H9 (cell line): ENCODE results near the gene GSG1L. TPM values are rescaled to one million over a fixed set of nuclear protein-coding genes. Genes with fewer than 3 reads are reported as not detected.
A peak's percentile ranks its signal among the peaks of the same experiment; 100 is the strongest.

Experiments used
- DNase-seq: peaks from one replicate; pipeline ENCODE4 v3.0.0-alpha.2; 2017
- H2AFZ ChIP-seq: one replicate; pipeline ENCODE4 v1.6.1; 2013; ENCODE audit warnings: mild to moderate bottlenecking, low read length, control low read depth, moderate library complexity
- H2AK5ac ChIP-seq: 2 replicates; pipeline ENCODE4 v1.6.1; 2013; ENCODE audit warnings: low read length, control low read depth, mixed read lengths; ENCODE audit not compliant: insufficient read length
- H2BK120ac ChIP-seq: one replicate; pipeline ENCODE4 v1.6.1; 2013; ENCODE audit warnings: low read depth, mild to moderate bottlenecking, low read length, control low read depth, inconsistent platforms; ENCODE audit not compliant: poor library complexity, severe bottlenecking
- H2BK12ac ChIP-seq: 2 replicates; pipeline ENCODE4 v1.6.1; 2013; ENCODE audit warnings: low read length, control low read depth, mixed read lengths, low read depth; ENCODE audit not compliant: insufficient read length
- H2BK15ac ChIP-seq: 2 replicates; pipeline ENCODE4 v1.6.1; 2013; ENCODE audit warnings: low read depth, low read length, control low read depth
- H2BK20ac ChIP-seq: one replicate; pipeline ENCODE4 v1.6.1; 2013; ENCODE audit warnings: low read depth, mild to moderate bottlenecking, low read length, control low read depth, inconsistent platforms; ENCODE audit not compliant: poor library complexity, severe bottlenecking
- H2BK5ac ChIP-seq: 2 replicates; pipeline ENCODE4 v1.6.1; 2013; ENCODE audit warnings: low read length, control low read depth, mixed read lengths; ENCODE audit not compliant: insufficient read length
- H3K14ac ChIP-seq: 2 replicates; pipeline ENCODE4 v1.6.1; 2013; ENCODE audit warnings: low read length, control low read depth; ENCODE audit not compliant: insufficient read depth
- H3K18ac ChIP-seq: 2 replicates; pipeline ENCODE4 v1.6.1; 2013; ENCODE audit warnings: low read depth, mild to moderate bottlenecking, mixed read lengths, low read length, control low read depth; ENCODE audit not compliant: insufficient read length
- H3K23ac ChIP-seq: 2 replicates; pipeline ENCODE4 v1.6.1; 2013; ENCODE audit warnings: low read length, control low read depth, mixed read lengths, low read depth; ENCODE audit not compliant: insufficient read length
- H3K23me2 ChIP-seq: 2 replicates; pipeline ENCODE4 v1.6.1; 2013; ENCODE audit warnings: low read depth, mild to moderate bottlenecking, mixed read lengths, low read length, control low read depth; ENCODE audit not compliant: insufficient read length, poor library complexity, severe bottlenecking
- H3K27ac ChIP-seq: 2 replicates; pipeline ENCODE4 v1.5.1; 2013; ENCODE audit warnings: low read length, control low read depth, mixed read lengths, low read depth; ENCODE audit not compliant: insufficient read length
- H3K27me3 ChIP-seq: 2 replicates; pipeline ENCODE4 v1.6.1; 2013; ENCODE audit warnings: low read length, control low read depth, inconsistent platforms; ENCODE audit not compliant: insufficient read depth
- H3K4ac ChIP-seq: 2 replicates; pipeline ENCODE4 v1.6.1; 2013; ENCODE audit warnings: low read depth, mild to moderate bottlenecking, control low read depth, inconsistent platforms, low read length, moderate library complexity
- H3K4me1 ChIP-seq: 2 replicates; pipeline ENCODE4 v1.6.1; 2013; ENCODE audit warnings: low read length, control low read depth, inconsistent platforms; ENCODE audit not compliant: insufficient read depth
- H3K4me2 ChIP-seq: 2 replicates; pipeline ENCODE4 v1.6.1; 2013; ENCODE audit warnings: low read length, control low read depth, mixed read lengths; ENCODE audit not compliant: insufficient read length, insufficient read depth
- H3K56ac ChIP-seq: 2 replicates; pipeline ENCODE4 v1.6.1; 2013; ENCODE audit warnings: low read depth, mild to moderate bottlenecking, mixed read lengths, low read length, control low read depth; ENCODE audit not compliant: insufficient read length
- H3K79me1 ChIP-seq: 2 replicates; pipeline ENCODE4 v1.6.1; 2013; ENCODE audit warnings: low read depth, mild to moderate bottlenecking, moderate library complexity, low read length, control low read depth, inconsistent platforms; ENCODE audit not compliant: insufficient read depth, poor library complexity, severe bottlenecking
- H3K79me2 ChIP-seq: 2 replicates; pipeline ENCODE4 v1.6.1; 2013; ENCODE audit warnings: low read length, control low read depth, inconsistent platforms; ENCODE audit not compliant: insufficient read depth
- H3K9ac ChIP-seq: 2 replicates; pipeline ENCODE4 v1.6.1; 2013; ENCODE audit warnings: low read length, control low read depth, mixed read lengths; ENCODE audit not compliant: insufficient read length; ENCODE audit errors: extremely low read depth
- H3K9me3 ChIP-seq: one replicate; pipeline ENCODE4 v1.6.1; 2013; ENCODE audit warnings: low read depth, low read length, inconsistent platforms; ENCODE audit not compliant: control insufficient read depth
- H3T11ph ChIP-seq: one replicate; pipeline ENCODE4 v1.6.1; 2013; ENCODE audit warnings: mild to moderate bottlenecking, low read length, control low read depth, inconsistent platforms
- H4K20me1 ChIP-seq: one replicate; pipeline ENCODE4 v1.6.1; 2013; ENCODE audit not compliant: control insufficient read depth, insufficient read length, insufficient read depth
- H4K5ac ChIP-seq: 2 replicates; pipeline ENCODE4 v1.6.1; 2013; ENCODE audit warnings: low read depth, mild to moderate bottlenecking, mixed read lengths, low read length, control low read depth; ENCODE audit not compliant: insufficient read length
- H4K8ac ChIP-seq: replicated peaks from 2 replicates; pipeline ENCODE4 v1.6.1; 2013; ENCODE audit warnings: low read length, control low read depth, mixed read lengths, low read depth; ENCODE audit not compliant: insufficient read length
- H4K91ac ChIP-seq: 2 replicates; pipeline ENCODE4 v1.6.1; 2013; ENCODE audit warnings: low read depth, mild to moderate bottlenecking, moderate library complexity, mixed read lengths, low read length, control low read depth; ENCODE audit not compliant: insufficient read length
- H3K27ac Mint-ChIP-seq, 3 experiments: 2 replicates in 2 of 3; 3 replicates in 1 of 3; pipeline ENCODE4 v1.8.0; 2020 to 2021; ENCODE audit warnings: mixed read lengths in 3 of 3, mild to moderate bottlenecking in 1 of 3, moderate library complexity in 1 of 3
- H3K27me3 Mint-ChIP-seq: 2 replicates; pipeline ENCODE4 v1.8.0; 2021; ENCODE audit warnings: low read depth, mild to moderate bottlenecking, moderate library complexity, mixed read lengths
- H3K36me3 Mint-ChIP-seq, 3 experiments: 2 replicates in 2 of 3; 3 replicates in 1 of 3; pipeline ENCODE4 v1.8.0; 2020 to 2021; ENCODE audit warnings: low read depth in 3 of 3, mixed read lengths in 3 of 3; ENCODE audit not compliant: insufficient read depth in 1 of 3
- H3K4me1 Mint-ChIP-seq, 2 experiments: 2 replicates each; pipeline ENCODE4 v1.8.0; 2020; ENCODE audit warnings: mixed read lengths in 2 of 2
- H3K4me3 Mint-ChIP-seq, 2 experiments: 2 replicates in 1 of 2; 3 replicates in 1 of 2; pipeline ENCODE4 v1.8.0; 2020 to 2021; ENCODE audit warnings: mild to moderate bottlenecking in 2 of 2, mixed read lengths in 2 of 2, moderate library complexity in 1 of 2
- H3K9me3 Mint-ChIP-seq, 2 experiments: 2 replicates in 1 of 2; 3 replicates in 1 of 2; pipeline ENCODE4 v1.8.0; 2020; ENCODE audit warnings: mild to moderate bottlenecking in 2 of 2, mixed read lengths in 2 of 2, moderate library complexity in 1 of 2
- WGBS: extraction: QIAGEN DNeasy Blood & Tissue Kit; methylation state at CpG from one replicate; pipeline ENCODE4 v1.1.7; 2013; ENCODE audit warnings: missing lambda C conversion rate, low lambda C conversion rate, mixed read lengths; ENCODE audit not compliant: insufficient read length; ENCODE audit errors: extremely low coverage; 5-methylcytosine and 5-hydroxymethylcytosine counted together
- total RNA-seq: library from RNA; stranded (reverse); gene quantifications from 2 replicates; pipeline ENCODE4 v1.2.1, GENCODE V29; 2021
- TF ChIP-seq, protein P1 (sequence below): fragments of 200-600 bp; sonication (generic); conservative IDR thresholded peaks from 3 replicates; pipeline ENCODE4 v1.8.0; 2021; ENCODE audit warnings: antibody characterized with exemption, mild to moderate bottlenecking

Gene GSG1L
- total RNA-seq, 1 experiment from 2014 or later, result 0.35 TPM

DNA sequence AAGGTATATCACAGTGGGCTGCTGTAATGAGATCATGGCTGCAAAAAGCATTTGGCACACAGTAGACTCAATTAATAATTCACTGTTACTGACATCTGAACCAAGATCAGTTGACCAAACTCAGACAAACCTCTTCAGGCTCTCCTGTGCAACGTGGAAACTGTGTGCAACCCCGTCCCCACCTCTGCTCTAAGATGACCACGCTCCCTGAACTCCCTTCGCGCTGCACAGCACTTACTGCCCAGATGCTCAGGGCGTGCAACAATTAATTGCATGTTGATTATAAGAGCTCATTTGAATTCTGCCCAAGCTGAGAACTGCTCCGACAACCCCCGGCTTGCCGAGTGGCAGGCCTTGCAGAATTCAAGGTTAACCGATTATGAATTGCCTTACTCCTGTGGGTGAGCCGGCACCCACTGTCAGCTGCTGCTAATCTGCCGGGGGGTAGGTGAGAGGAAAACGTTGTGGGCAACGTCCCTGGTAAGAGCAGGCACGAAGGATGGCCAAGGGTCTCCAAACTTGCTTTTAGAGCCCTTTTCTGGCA lies 1.3 kb upstream of the GSG1L start:
- TF ChIP-seq, protein P1, sequence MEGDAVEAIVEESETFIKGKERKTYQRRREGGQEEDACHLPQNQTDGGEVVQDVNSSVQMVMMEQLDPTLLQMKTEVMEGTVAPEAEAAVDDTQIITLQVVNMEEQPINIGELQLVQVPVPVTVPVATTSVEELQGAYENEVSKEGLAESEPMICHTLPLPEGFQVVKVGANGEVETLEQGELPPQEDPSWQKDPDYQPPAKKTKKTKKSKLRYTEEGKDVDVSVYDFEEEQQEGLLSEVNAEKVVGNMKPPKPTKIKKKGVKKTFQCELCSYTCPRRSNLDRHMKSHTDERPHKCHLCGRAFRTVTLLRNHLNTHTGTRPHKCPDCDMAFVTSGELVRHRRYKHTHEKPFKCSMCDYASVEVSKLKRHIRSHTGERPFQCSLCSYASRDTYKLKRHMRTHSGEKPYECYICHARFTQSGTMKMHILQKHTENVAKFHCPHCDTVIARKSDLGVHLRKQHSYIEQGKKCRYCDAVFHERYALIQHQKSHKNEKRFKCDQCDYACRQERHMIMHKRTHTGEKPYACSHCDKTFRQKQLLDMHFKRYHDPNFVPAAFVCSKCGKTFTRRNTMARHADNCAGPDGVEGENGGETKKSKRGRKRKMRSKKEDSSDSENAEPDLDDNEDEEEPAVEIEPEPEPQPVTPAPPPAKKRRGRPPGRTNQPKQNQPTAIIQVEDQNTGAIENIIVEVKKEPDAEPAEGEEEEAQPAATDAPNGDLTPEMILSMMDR, result no peak
- Histone ChIP-seq H2BK20ac (no peak overlapping the region), H2AFZ (no peak overlapping the region), H3K79me1 (no peaks in the 10 kb centered on the region), H3K4me2 (no peak overlapping the region), H3T11ph (no peak overlapping the region), H2BK12ac (no peak overlapping the region), H3K4me1 (no peaks in the 10 kb centered on the region), H3K9ac (no peak overlapping the region), H2BK15ac (no peak overlapping the region), H4K20me1 (no peaks in the 10 kb centered on the region), H3K4ac (no peak overlapping the region), H3K27ac (no peak overlapping the region), H3K23ac (no peak overlapping the region), H3K56ac (no peak overlapping the region), H3K27me3 (peaks cover 18% of the 10 kb centered on the region; the same call in 1 of the 2 replicates), H4K91ac (no peak overlapping the region), H3K18ac (no peak overlapping the region), H4K5ac (no peak overlapping the region), H3K23me2 (peaks cover 5% of the 10 kb centered on the region), H3K9me3 (no peaks in the 10 kb centered on the region), H2BK120ac (no peak overlapping the region), H2AK5ac (no peak overlapping the region), H4K8ac (no peak overlapping the region), H3K79me2 (no peaks in the 10 kb centered on the region), H2BK5ac (no peak overlapping the region), H3K14ac (no peak overlapping the region)
- Mint-ChIP-seq H3K36me3 (no peaks in the 10 kb centered on the region), H3K27ac (no peak overlapping the region), H3K27me3 (peaks cover 63% of the 10 kb centered on the region), H3K4me3 (peak overlapping the region in 1 of 2 experiments; percentile 68; a peak in 3 of 5 replicates), H3K9me3 (no peaks in the 10 kb centered on the region), H3K4me1 (peaks cover 5 to 6% of the 10 kb centered on the region in 2 experiments; a peak in 3 of 4 replicates)
- no peak for DNase-seq
- WGBS, result no CpG with 5 or more reads among the region's 15 CpGs
